OCI-LY3 (cell line): Measurements from ENCODE around the gene CAMK2D.
A peak's percentile ranks its signal among the peaks of the same experiment; 100 is the strongest.

Experiments used
- H2AFZ ChIP-seq: fragments of 200-600, 300-600 bp; shearing (Covaris generic); 2 replicates; pipeline ENCODE4 v1.6.0; 2014; ENCODE audit warnings: antibody characterized with exemption, low read depth, low read length
- H3K27ac ChIP-seq: fragments of 200-600, 300-600 bp; sonication (generic); 2 replicates; pipeline ENCODE4 v1.5.1; 2014; ENCODE audit warnings: mild to moderate bottlenecking, low read length, moderate library complexity, mixed read lengths
- H3K27me3 ChIP-seq: fragments of 200-600, 300-600 bp; sonication (generic); 2 replicates; pipeline ENCODE4 v1.6.1; 2014; ENCODE audit warnings: low read depth, low read length, mixed read lengths
- H3K36me3 ChIP-seq: fragments of 200-600, 300-600 bp; sonication (generic); replicated peaks from 2 replicates; pipeline ENCODE3; 2014; ENCODE audit warnings: low read depth, low read length, mixed read lengths
- H3K4me1 ChIP-seq: fragments of 300-600, 200-600 bp; sonication (generic); 2 replicates; pipeline ENCODE4 v1.6.1; 2014; ENCODE audit warnings: low read length, mixed read lengths
- H3K4me2 ChIP-seq: fragments of 200-600, 300-600 bp; sonication (generic); 2 replicates; pipeline ENCODE4 v1.6.1; 2014; ENCODE audit warnings: low read length, mixed read lengths
- H3K4me3 ChIP-seq: fragments of 300-600, 200-600 bp; sonication (generic); 2 replicates; pipeline ENCODE4 v1.5.1; 2014; ENCODE audit warnings: antibody characterized with exemption, mild to moderate bottlenecking, low read length, moderate library complexity
- H3K79me2 ChIP-seq: fragments of 300-600, 200-600 bp; shearing (Covaris generic); 2 replicates; pipeline ENCODE4 v1.6.1; 2014; ENCODE audit warnings: mild to moderate bottlenecking, low read length, mixed read lengths
- H3K9ac ChIP-seq: fragments of 300-600, 200-600 bp; shearing (Covaris generic); 2 replicates; pipeline ENCODE4 v1.6.0; 2014; ENCODE audit warnings: mild to moderate bottlenecking, low read length, moderate library complexity
- H3K9me3 ChIP-seq: fragments of 200-600, 300-600 bp; shearing (Covaris generic); 2 replicates; pipeline ENCODE4 v1.6.1; 2014; ENCODE audit warnings: low read length, mixed read lengths; ENCODE audit not compliant: insufficient read depth
- H4K20me1 ChIP-seq: fragments of 200-600, 300-600 bp; sonication (generic); 2 replicates; pipeline ENCODE4 v1.6.1; 2016; ENCODE audit warnings: low read length, mixed read lengths; ENCODE audit not compliant: insufficient read depth
- CTCF ChIP-seq: fragments of 200-600, 300-600 bp; sonication (generic); IDR thresholded peaks from 2 replicates; pipeline ENCODE4 v1.5.1; 2014; ENCODE audit warnings: antibody characterized with exemption, low read length, low read depth
- EZH2phosphoT487 ChIP-seq: fragments of 200-600 bp; shearing (Covaris generic); IDR thresholded peaks from 2 replicates; pipeline ENCODE4 v1.6.1; 2018; ENCODE audit warnings: antibody characterized with exemption, mixed run types, low read depth

Gene CAMK2D

GRCh38 chr4:113524505-113525186 lies 236.9 kb downstream of the CAMK2D start:
- Histone ChIP-seq H3K79me2 (no peaks in the 10 kb centered on the region), H3K36me3 (peaks cover 3% of the 10 kb centered on the region)

GRCh38 chr4:113524096-113524495 lies 237.4 kb downstream of the CAMK2D start:
- H3K36me3 ChIP-seq = peaks cover 3% of the 10 kb centered on the region
- H3K9me3 ChIP-seq = no peaks in the 10 kb centered on the region
- TF ChIP-seq CTCF = no peak
- no peak for TF ChIP-seq EZH2phosphoT487

More at GRCh38 chr4:113524505-113525186, 236.9 kb downstream of the CAMK2D start:
- Histone ChIP-seq H3K9me3 (no peaks in the 10 kb centered on the region), H3K4me2 (peak overlapping the region; percentile 54), H3K4me1 (peaks cover 34% of the 10 kb centered on the region), H3K27me3 (no peaks in the 10 kb centered on the region), H2AFZ (no peak overlapping the region; the same call in 1 of the 2 replicates), H3K27ac (peak overlapping the region; percentile 75), H3K9ac (peak overlapping the region; percentile 7; the same call in 1 of the 2 replicates), H4K20me1 (no peaks in the 10 kb centered on the region), H3K4me3 (peak overlapping the region; percentile 33; the same call in 1 of the 2 replicates)
- TF ChIP-seq CTCF (no peak), EZH2phosphoT487 (no peak)

GRCh38 chr4:113522433-113522832 lies 239.1 kb downstream of the CAMK2D start:
- peaks cover 21% of the 10 kb centered on the region for H3K4me1 ChIP-seq
- H2AFZ ChIP-seq = no peak overlapping the region
- H4K20me1 ChIP-seq = no peaks in the 10 kb centered on the region
- H3K79me2 ChIP-seq = no peaks in the 10 kb centered on the region
- no peak overlapping the region for H3K9ac ChIP-seq
- peaks cover 3% of the 10 kb centered on the region for H3K36me3 ChIP-seq
- no peak for TF ChIP-seq EZH2phosphoT487
- TF ChIP-seq CTCF = no peak
- no peaks in the 10 kb centered on the region for H3K9me3 ChIP-seq
- no peak overlapping the region for H3K4me2 ChIP-seq
- H3K27ac ChIP-seq = no peak overlapping the region
- H3K4me3 ChIP-seq = no peak overlapping the region
- no peaks in the 10 kb centered on the region for H3K27me3 ChIP-seq

More at GRCh38 chr4:113524096-113524495, 237.4 kb downstream of the CAMK2D start:
- Histone ChIP-seq H3K4me1 (peaks cover 34% of the 10 kb centered on the region), H3K27me3 (no peaks in the 10 kb centered on the region), H3K79me2 (no peaks in the 10 kb centered on the region), H3K4me2 (peak overlapping the region; percentile 54), H4K20me1 (no peaks in the 10 kb centered on the region), H3K4me3 (peak overlapping the region; percentile 33; the same call in 1 of the 2 replicates), H3K9ac (peak overlapping the region; percentile 25; the same call in 1 of the 2 replicates), H2AFZ (no peak overlapping the region), H3K27ac (peak overlapping the region; percentile 75)

GRCh38 chr4:113513382-113513781 lies 248.2 kb downstream of the CAMK2D start:
- H3K9ac ChIP-seq = no peak overlapping the region
- no peak overlapping the region for H3K27ac ChIP-seq
- H2AFZ ChIP-seq = no peak overlapping the region
- H3K9me3 ChIP-seq = no peaks in the 10 kb centered on the region
- no peaks in the 10 kb centered on the region for H3K4me1 ChIP-seq
- H3K79me2 ChIP-seq = no peaks in the 10 kb centered on the region
- no peak for TF ChIP-seq EZH2phosphoT487
- no peak for TF ChIP-seq CTCF
- no peak overlapping the region for H3K4me2 ChIP-seq
- no peaks in the 10 kb centered on the region for H4K20me1 ChIP-seq
- H3K27me3 ChIP-seq = no peaks in the 10 kb centered on the region
- peaks cover 12% of the 10 kb centered on the region for H3K36me3 ChIP-seq
- no peak overlapping the region for H3K4me3 ChIP-seq
